Thoracic aorta (tissue), 2 donors: ENCODE data around the gene CADPS. TPM values are rescaled to one million over a fixed set of nuclear protein-coding genes. Genes with fewer than 3 reads are reported as not detected.

Source experiments
- ATAC-seq: fragments of 150-250 bp; one replicate; pipeline ENCODE4 v1.8.0; 2017; ENCODE audit warnings: low read depth; ENCODE audit not compliant: insufficient number of reproducible peaks, low FRiP score
- DNase-seq: peaks from one replicate; pipeline ENCODE4 v3.0.0-alpha.2; 2020; ENCODE audit warnings: low spot score
- H3K27ac ChIP-seq, 2 donors: fragments of 200-600 bp; sonication (generic); 1 replicate in 1 of 2; 2 replicates in 1 of 2; pipeline ENCODE4 v1.5.1; 2016; ENCODE audit warnings: mild to moderate bottlenecking in 2 of 2, moderate library complexity in 2 of 2
- H3K27me3 ChIP-seq: fragments of 200-600 bp; sonication (generic); replicated peaks from 2 replicates; pipeline ENCODE4 v1.6.0; 2016; ENCODE audit warnings: mild to moderate bottlenecking; ENCODE audit not compliant: insufficient read depth
- H3K36me3 ChIP-seq: fragments of 200-600 bp; sonication (generic); one replicate; pipeline ENCODE4 v1.5.1; 2016
- H3K4me1 ChIP-seq, 2 donors: fragments of 200-600 bp; sonication (generic); 1 replicate in 1 of 2; 2 replicates in 1 of 2; pipeline versions ENCODE4 v1.5.1 to v1.6.0; 2016; ENCODE audit warnings: low read depth in 2 of 2, mild to moderate bottlenecking in 1 of 2; ENCODE audit not compliant: control insufficient read depth in 1 of 2
- H3K4me3 ChIP-seq: fragments of 200-600 bp; sonication (generic); 2 replicates; pipeline ENCODE4 v1.5.1; 2016; ENCODE audit warnings: mild to moderate bottlenecking
- H3K9me3 ChIP-seq: fragments of 200-600 bp; sonication (generic); 2 replicates; pipeline ENCODE4 v1.5.1; 2016
- CTCF ChIP-seq: fragments of 200-600 bp; sonication (generic); IDR thresholded peaks from one replicate; pipeline ENCODE4 v1.5.1; 2019; ENCODE audit warnings: antibody characterized with exemption
- total RNA-seq, 2 donors: library from RNA; depleted of rRNA; stranded (reverse); fragments of >200 nt; gene quantifications; one replicate each; pipeline versions ENCODE4 v1.1.0 to v1.2.3, GENCODE V29; 2016

CADPS gene
- total RNA-seq, 2 donors from 2014 or later = 0.14 to 7.2 TPM

DNA sequence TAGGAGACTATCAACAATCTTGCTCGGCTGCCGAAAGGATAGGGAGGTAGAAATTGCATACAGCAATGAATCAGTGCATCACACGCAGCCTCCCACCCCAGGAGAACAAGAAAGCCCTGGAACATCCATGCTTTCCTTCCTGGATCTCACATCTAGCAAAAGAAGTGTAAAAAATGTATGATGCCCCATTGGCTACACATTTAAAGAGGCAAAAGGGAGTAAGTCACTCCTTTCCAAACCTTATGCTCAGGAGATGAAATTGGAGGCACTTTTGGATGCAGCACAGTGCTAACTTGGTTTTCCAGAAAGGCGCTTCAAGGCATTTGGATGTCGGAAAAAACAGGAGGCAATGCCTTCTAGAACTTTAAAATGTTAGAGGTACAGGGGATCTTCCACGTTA lies 469.6 kb downstream of the CADPS start:
- H3K36me3 ChIP-seq = no peaks in the 10 kb centered on the region
- no peak overlapping the region for H3K27ac ChIP-seq
- H3K9me3 ChIP-seq = no peaks in the 10 kb centered on the region
- H3K4me3 ChIP-seq = no peak overlapping the region
- no peaks in the 10 kb centered on the region for H3K4me1 ChIP-seq
- no peaks in the 10 kb centered on the region for H3K27me3 ChIP-seq
- no peak for TF ChIP-seq CTCF
- DNase-seq (no peak), ATAC-seq (no peak)

- no peaks in the 10 kb centered on the region for H3K9me3 ChIP-seq
- TF ChIP-seq CTCF = no peak
- H3K36me3 ChIP-seq = no peaks in the 10 kb centered on the region
- no peak overlapping the region for H3K4me3 ChIP-seq
- no peaks in the 10 kb centered on the region for H3K4me1 ChIP-seq
- ATAC-seq (no peak), DNase-seq (no peak)
- H3K27me3 ChIP-seq = no peaks in the 10 kb centered on the region
- H3K27ac ChIP-seq = no peak overlapping the region
Observed at GRCh38 chr3:62405135-62405534, 470.1 kb downstream of the CADPS start.

- no peaks in the 10 kb centered on the region for H3K4me1 ChIP-seq
- TF ChIP-seq CTCF = no peak
- no peaks in the 10 kb centered on the region for H3K36me3 ChIP-seq
- H3K4me3 ChIP-seq = no peak overlapping the region
- no peaks in the 10 kb centered on the region for H3K9me3 ChIP-seq
- no peak for DNase-seq
- no peak overlapping the region for H3K27ac ChIP-seq
- ATAC-seq = no peak
- no peaks in the 10 kb centered on the region for H3K27me3 ChIP-seq
Observed at GRCh38 chr3:62404321-62404720, 470.9 kb downstream of the CADPS start.

DNA sequence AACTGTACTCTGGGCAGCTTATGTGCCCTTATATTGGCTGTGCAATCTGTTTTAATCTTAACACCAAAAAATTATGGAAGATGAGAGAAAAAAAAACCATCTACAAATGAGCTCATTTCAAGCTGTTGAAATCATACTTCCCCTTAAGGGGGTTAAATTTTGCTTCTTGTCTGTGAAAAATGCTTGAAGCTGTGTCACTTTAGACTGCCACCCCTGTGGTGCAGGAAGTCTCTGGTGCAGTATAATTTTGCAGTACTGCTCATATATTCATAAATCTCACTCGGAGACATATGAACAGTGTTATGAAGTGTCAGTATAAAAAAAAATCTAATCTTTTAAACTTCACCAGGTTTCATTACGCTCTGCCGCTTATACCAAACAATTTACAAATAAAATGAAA lies 471.5 kb downstream of the CADPS start:
- no peak overlapping the region for H3K4me3 ChIP-seq
- ATAC-seq = no peak
- H3K36me3 ChIP-seq = no peaks in the 10 kb centered on the region
- H3K27ac ChIP-seq = no peak overlapping the region
- no peak for DNase-seq
- H3K27me3 ChIP-seq = no peaks in the 10 kb centered on the region
- H3K9me3 ChIP-seq = no peaks in the 10 kb centered on the region
- no peak for TF ChIP-seq CTCF
- no peaks in the 10 kb centered on the region for H3K4me1 ChIP-seq

- no peak overlapping the region for H3K27ac ChIP-seq
- H3K9me3 ChIP-seq = no peaks in the 10 kb centered on the region
- no peak overlapping the region for H3K4me3 ChIP-seq
- DNase-seq (no peak), ATAC-seq (no peak)
- H3K4me1 ChIP-seq = no peaks in the 10 kb centered on the region
- no peaks in the 10 kb centered on the region for H3K36me3 ChIP-seq
- no peak for TF ChIP-seq CTCF
- H3K27me3 ChIP-seq = no peaks in the 10 kb centered on the region
Observed at GRCh38 chr3:62392626-62393292, 482.5 kb downstream of the CADPS start.
